HG03103 (cell line): Measurements from ENCODE around the gene ACSS1.

ENCODE experiments used
- ATAC-seq: cut with Tn5 transposase; IDR thresholded peaks from one replicate; pipeline ENCODE4 v1.9.1; 2021; ENCODE audit warnings: low read depth; ENCODE audit not compliant: unreplicated experiment

The ACSS1 gene

DNA sequence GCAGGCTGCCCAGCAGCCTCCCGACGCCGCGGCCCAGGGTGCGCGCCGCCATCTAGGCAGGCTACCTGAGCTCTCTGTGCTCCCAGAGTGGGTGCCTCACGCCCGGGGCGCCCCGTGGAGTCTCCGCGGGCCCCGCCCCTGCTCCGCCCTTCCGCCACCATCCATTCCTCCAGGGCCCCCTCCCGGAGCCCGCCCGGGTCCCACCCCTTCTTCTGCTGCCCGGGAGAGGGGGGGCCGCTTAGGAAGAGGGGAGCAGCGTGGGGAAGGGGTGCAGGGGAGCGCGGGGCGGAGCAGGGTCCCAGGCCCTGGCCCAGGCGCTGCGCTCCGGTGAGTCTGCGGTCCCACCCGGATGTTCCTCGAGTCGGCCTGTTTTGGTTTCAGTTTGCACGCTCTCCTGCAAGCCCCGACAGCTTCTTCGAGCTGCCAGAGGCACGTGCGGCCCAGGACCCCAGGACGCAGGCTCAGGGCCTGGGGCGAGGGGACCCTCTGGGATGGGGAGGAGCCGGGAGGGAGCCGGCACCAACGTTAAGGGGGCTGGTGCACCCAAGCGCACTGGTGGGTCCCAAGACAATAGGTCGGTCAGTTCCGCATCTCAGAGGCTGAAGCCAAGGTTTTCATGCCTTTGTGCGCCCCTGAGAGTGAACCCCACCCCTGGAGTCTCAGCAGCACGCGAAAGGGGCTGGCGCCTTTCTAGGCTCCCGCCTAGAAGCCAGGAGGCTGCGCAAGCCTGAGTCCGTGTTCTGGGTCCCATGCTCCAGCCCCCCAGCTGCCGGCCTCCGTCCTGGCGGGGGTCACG is at the start of gene ACSS1:
Gene ACSS1, minus strand, starts transcription at position 89 of the 796 bp plus-strand sequence. Its CDS starts 37 bp downstream, at position 52.
- peak; percentile 60 for ATAC-seq

DNA sequence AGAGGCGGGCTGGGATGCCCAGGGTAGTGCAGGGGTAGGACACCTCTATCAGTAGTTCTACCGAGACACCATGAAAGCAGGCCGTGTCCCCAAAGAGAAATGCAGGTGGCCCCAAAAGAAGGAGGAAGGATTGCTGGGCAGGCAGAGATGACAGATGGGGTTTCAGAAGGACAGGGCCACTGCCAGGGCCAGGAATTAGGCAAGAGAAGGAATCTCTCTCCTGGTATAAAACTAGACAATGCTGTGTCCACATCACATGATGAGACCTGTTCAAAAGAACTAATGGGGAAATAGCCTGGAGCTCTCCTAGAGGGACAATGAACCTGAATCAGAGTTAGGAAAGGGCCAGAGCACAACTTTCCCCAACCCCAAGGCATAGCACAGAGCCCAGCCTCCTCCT is 45.6 kb upstream of the ACSS1 start:
- no peak for ATAC-seq

GRCh38 chr20:25100914-25101313 is 43.0 kb upstream of the ACSS1 start:
- no peak for ATAC-seq

GRCh38 chr20:25099601-25100140 is 41.7 kb upstream of the ACSS1 start:
- ATAC-seq = no peak

GRCh38 chr20:25097498-25097897 is 39.6 kb upstream of the ACSS1 start:
- ATAC-seq = no peak

DNA sequence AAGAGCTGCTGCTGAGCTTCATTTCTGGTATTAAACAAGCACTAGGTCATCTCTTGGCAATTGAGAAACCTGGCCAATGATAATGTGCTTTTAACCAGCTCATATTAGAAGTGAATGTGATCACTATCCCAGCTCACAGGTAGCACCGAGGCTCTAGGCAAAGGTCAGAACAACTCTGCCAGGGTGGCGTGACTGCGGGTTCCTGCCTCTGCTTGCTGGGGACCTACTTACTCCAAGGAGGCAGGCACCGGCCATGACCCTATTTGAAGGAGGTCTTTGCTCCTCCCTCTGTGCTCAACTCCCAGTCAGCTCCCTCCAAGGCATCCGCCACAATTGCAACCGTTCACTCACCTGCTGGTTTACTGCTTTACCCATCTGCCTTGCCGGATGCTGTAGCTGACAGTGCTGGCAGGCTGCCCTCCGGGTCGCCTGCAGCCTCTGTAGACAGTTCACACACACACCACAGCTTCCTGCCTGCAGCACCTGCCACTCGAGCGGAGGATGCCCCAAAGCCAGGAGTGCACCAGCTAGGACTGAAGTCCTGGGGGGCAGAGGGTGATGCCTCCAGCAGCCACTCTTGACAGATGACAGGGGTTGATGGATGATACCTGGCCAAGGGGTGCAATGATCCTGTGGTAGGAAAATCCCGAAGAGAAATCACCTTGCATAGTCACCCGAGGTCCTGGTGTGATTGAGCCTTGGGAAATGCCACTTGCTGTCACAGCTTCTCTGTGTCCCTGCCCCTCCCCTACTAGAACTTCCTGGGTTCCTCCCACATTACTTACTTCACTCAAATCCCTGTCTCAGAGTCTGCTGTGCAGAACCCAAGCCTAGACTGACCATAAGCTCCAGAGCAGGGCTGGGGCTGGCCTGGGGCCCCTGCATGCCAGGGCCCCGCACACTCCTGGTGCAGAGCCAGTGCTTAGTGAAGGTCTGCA is 32.8 kb upstream of the ACSS1 start:
- peak; percentile 83 for ATAC-seq

- no peak for ATAC-seq
Observed at GRCh38 chr20:25089662-25090061, 31.7 kb upstream of the ACSS1 start.

DNA sequence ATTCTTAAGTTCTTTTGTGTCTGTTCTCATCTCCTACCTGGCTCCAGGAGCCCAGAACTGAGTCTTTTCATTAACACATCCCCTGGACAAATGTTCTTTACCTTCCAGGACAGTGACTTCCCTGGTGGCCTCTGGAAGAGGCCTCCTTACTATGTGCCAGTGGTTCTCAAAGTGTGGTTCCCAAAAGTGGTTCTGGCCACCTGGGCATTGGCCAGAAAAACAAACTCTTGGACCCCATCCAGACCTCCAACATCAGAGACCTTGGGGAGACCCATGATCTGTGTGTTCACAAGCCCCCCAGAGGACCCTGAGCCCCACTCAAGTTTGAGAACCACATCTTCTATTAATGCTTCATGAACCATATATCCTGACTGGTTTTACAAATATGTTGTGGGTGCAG is 31.2 kb upstream of the ACSS1 start:
- ATAC-seq = no peak

- ATAC-seq = no peak
Observed at GRCh38 chr20:25088267-25088666, 30.3 kb upstream of the ACSS1 start.

DNA sequence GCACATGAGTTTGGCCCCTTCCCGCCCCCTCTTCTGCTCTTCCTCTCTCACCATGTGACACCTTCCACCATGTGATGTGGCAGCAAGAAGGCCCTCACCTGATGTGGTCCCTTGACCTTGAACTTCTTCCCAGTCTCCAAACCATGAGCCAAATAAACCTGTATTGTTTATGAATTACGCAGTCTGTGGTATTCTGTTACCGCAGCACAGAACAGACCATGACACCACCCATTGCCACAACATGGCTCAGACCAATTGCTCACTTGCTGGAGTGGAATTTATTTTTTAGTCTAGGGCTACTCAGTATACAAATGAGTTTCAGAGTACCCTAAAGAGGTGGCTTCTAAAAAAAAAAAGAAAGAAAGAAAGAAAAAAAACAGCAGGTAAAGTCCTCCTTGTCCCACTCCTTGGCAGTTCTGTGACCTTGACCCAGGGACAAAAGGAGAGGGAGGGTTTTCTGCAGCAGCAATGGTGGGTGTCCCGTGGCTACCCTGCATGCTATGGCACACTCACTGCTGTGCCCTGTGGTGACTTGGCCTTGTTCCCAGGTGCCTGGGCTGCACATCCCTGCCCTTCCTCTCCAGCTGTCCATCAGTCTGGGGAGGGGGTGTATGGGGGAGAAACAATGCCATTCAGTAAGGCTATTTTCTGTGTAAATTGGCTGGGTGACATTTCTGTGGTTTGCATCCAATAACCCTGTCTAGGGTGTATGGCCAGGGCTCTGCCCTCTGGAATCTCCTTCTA is 29.4 kb upstream of the ACSS1 start:
- no peak for ATAC-seq

- no peak for ATAC-seq
Observed at GRCh38 chr20:25085756-25086495, 28.0 kb upstream of the ACSS1 start.

DNA sequence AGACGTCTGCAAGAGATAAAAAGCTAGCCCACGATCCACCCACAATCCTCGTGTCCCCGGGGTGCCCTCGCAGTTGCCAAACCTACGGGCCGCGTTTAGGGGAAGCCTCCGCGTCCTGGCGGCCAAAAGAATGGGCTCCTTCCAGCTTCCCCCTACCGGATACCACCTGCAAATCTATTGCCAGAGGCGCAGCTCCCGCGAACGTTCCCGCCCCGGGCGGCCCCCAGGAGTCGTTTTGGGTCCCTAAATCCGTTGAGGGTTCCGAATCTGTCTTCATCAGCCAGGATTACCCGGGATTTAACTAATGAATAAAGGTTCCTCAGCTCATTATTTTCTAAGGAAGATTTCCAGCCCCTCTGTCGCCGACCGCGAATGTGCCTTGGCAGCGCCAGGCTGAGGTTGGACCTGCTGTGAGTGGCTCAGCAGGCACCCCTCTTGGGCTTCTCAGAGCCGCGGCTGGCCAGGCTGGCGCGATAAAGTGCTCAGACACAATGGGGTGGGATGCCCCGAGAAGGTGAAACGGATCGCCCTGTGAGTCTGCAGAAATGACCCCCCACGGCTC is 26.8 kb upstream of the ACSS1 start:
- ATAC-seq = no peak

DNA sequence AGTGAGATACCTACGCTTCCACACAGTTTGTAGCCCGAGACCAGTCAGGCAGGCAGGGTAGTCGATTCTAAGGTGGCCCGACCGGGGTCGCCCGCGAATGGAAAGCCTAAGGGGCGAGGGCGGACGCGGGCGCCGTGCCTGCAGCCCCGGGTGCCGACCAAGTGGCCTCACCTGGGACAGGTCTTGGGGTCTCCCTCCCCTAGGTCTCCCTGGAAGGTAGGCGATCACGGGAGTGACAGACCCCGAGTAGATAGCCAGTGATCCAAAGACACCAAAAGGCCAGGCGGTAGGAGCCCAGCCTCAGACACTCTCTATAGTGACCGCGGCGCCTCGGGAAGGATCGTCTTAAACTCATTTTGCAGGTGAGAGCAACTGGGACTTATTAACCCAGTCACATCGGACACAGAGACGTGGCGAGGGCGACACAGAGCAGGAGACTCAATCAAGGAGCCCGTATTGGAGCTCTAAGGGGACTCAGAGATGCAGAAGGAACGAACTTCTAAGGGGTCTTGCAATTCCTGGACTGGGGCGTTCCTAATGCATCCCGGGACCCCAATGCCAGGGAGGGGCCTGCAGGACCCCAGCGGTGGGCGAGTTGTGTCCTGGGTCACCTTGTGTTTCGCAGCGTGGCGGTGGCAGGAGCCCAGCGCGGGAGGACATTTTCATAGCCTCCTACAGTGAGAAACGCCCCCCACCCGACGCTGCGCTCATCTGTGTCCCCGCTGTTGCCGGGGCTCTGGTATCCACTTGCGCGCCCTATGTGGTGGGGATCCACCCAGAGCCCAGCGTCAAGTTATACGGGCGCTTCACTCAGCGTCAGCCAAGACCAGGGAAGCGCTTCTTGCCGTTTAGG is 26.1 kb upstream of the ACSS1 start:
- no peak for ATAC-seq

- ATAC-seq = no peak
Observed at GRCh38 chr20:25083141-25083772, 25.3 kb upstream of the ACSS1 start.

GRCh38 chr20:25082498-25082873 is 24.5 kb upstream of the ACSS1 start:
- ATAC-seq = no peak

DNA sequence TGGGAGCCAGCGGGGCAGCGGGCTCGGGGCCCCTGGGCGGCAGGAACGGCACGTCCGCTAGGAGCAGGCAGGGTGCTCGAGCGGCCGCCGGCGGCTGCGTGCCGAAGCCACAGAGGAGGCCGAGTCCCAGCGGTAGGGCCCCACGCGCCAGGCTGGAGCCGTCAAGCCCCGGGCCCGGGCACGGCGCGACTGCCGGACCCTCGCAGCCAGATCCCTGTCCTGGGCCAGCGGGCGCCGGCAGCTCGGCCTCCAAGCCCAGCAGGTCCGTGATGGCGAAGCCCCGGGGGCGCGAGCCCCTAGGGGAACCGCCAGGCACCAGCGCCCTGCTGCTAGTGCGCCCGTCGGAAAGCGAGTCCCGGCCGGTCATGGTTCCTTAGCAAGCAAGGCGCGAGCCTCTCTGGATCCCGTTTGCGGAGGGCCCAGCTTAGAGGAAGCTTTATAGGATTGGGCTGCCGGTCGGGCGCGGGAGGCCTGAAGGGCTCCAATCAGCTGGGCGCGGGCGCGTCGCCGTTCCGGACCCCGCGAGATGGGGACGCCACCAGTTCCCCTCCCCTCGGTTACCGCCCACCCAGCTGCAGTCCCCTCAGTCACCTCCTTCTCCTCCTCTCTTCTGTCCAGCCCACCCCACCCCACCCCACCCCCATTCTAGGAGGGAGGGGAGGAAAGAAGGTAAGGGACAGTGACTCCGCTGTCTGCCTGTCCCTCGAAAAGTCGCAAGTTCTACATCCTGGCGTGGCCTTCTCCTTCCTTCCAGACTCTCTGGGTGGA is 24.0 kb upstream of the ACSS1 start, which contains the start of gene VSX1:
Gene VSX1, minus strand, starts transcription at position 412 of the 768 bp plus-strand sequence. Its CDS starts 45 bp downstream, at position 367.
- no peak for ATAC-seq

GRCh38 chr20:25081065-25081729 is 23.3 kb upstream of the ACSS1 start:
- no peak for ATAC-seq
